Caco-2 (cell line): ENCODE data around the gene ZNF664. TPM values are rescaled to one million over a fixed set of nuclear protein-coding genes. Genes with fewer than 3 reads are reported as not detected.

Experiments used
- BruUV-seq: library from RNA; stranded (reverse); fragments of 400-500 nt; replicated peaks from 2 replicates; lab custom pipeline; 2021; lab: Mats Ljungman, UMichigan
- CTCF ChIA-PET: fragments of 300-600 bp; sonication (Branson Sonifier 250); formaldehyde crosslinking; loops from one replicate; lab custom pipeline; 2022; ENCODE audit warnings: antibody characterized with exemption; lab: Charles Lee
- POLR2A ChIA-PET: fragments of 300-600 bp; sonication (Branson Sonifier 250); formaldehyde crosslinking; loops from one replicate; lab custom pipeline; 2022; ENCODE audit warnings: antibody characterized with exemption; lab: Charles Lee
- DNase-seq, 2 experiments: peaks; one replicate each; pipeline versions ENCODE4 v3.0.0 to v3.0.0-alpha.2; 2020 to 2022
- H3K27me3 ChIP-seq: replicated peaks from 2 replicates; pipeline ENCODE4 v1.6.0; 2011; ENCODE audit warnings: low read length; ENCODE audit not compliant: control insufficient read depth, insufficient read depth
- H3K36me3 ChIP-seq: 2 replicates; pipeline ENCODE4 v1.5.1; 2011; ENCODE audit warnings: low read length; ENCODE audit not compliant: control insufficient read depth, insufficient read depth
- H3K4me1 ChIP-seq: fragments of 250-450 bp; sonication (Bioruptor Pico); 2 replicates; pipeline ENCODE4 v1.5.1; 2020; ENCODE audit warnings: mild to moderate bottlenecking
- H3K4me3 ChIP-seq: 2 replicates; pipeline ENCODE4 v1.5.1; 2011; ENCODE audit warnings: low read depth, mild to moderate bottlenecking, control low read depth, low read length
- H3K9me3 ChIP-seq: fragments of 250-450 bp; sonication (Bioruptor Pico); 2 replicates; pipeline ENCODE4 v1.5.1; 2020; ENCODE audit warnings: mild to moderate bottlenecking, moderate library complexity
- H3K27ac Mint-ChIP-seq: one replicate; pipeline ENCODE4 v1.8.0; 2022; ENCODE audit warnings: mixed read lengths; ENCODE audit not compliant: unreplicated experiment
- H3K27me3 Mint-ChIP-seq: one replicate; pipeline ENCODE4 v1.8.0; 2022; ENCODE audit warnings: mixed read lengths; ENCODE audit not compliant: insufficient read depth, unreplicated experiment
- H3K36me3 Mint-ChIP-seq: one replicate; pipeline ENCODE4 v1.8.0; 2022; ENCODE audit warnings: mild to moderate bottlenecking, mixed read lengths; ENCODE audit not compliant: insufficient read depth, unreplicated experiment
- H3K4me1 Mint-ChIP-seq: one replicate; pipeline ENCODE4 v1.8.0; 2022; ENCODE audit warnings: low read depth, mixed read lengths; ENCODE audit not compliant: unreplicated experiment
- H3K4me3 Mint-ChIP-seq: one replicate; pipeline ENCODE4 v1.8.0; 2022; ENCODE audit warnings: mild to moderate bottlenecking, moderate library complexity, mixed read lengths; ENCODE audit not compliant: unreplicated experiment
- H3K9me3 Mint-ChIP-seq: one replicate; pipeline ENCODE4 v1.8.0; 2022; ENCODE audit warnings: mixed read lengths; ENCODE audit not compliant: unreplicated experiment
- intact Hi-C: fragments of 100-400 bp; cut with micrococcal nuclease; formaldehyde crosslinking; loops from one replicate; pipeline ENCODE4 v1.10.0; 2022; ENCODE audit not compliant: unreplicated experiment
- total RNA-seq: library from RNA; stranded (reverse); gene quantifications from 2 replicates; pipeline ENCODE4 v1.2.3, GENCODE V29; 2022
- TF ChIP-seq, protein P1 (sequence below), 2 experiments: fragments of 200-600 bp in 1 of 2; IDR thresholded peaks; 1 replicate in 1 of 2; 2 replicates in 1 of 2; pipeline versions ENCODE4 v1.5.1 to v1.8.0; 2011 to 2022; ENCODE audit warnings: antibody characterized with exemption in 1 of 2, control low read depth in 1 of 2, inconsistent platforms in 1 of 2, low read depth in 1 of 2, low read length in 1 of 2, mild to moderate bottlenecking in 1 of 2, moderate library complexity in 1 of 2; ENCODE audit not compliant: insufficient read depth in 1 of 2, severe bottlenecking in 1 of 2, unreplicated experiment in 1 of 2

ZNF664 gene
- total RNA-seq, 1 experiment from 2014 or later: 117 TPM

DNA sequence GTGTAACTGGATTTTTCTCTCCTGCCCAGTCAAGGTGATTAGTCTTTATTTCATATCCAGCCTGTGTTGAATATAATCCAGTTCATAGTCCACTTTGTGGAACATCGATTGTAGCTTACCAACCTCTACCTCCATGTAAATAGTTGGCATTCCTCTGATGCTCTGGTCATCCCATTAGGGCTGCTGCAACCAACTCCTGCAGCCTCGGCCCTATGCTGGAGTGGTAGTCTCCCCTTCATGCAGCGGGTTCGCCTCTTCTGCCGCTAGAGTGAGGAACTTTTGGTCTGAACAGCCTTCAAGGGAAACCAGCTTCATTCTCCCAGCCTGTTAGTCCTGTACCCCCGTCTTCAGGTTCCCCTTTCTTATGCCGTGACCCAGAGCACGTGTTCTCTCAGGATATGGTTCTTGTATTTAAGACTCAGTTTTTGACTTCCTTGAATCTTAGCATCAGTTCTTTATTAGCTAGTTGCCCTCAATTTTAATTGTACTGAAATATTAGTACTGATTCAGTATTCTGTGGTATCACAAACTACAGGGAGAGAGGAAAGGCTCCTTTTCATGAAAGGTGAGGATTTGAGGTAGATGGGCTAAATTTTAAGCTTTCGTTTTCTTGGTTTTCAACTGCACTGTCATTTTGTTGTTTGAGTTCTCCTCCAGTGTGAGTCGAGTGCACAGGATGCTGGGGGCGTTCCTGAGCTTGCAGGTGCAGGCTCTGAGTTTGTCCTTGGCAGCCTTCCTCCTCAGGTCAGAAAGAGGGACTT is 33.2 kb downstream of the ZNF664 start:
- no peaks in the 10 kb centered on the region for H3K4me1 Mint-ChIP-seq
- intact Hi-C loops: no loop called here
- Histone ChIP-seq H3K4me1 (no peaks in the 10 kb centered on the region), H3K36me3 (peaks cover 6% of the 10 kb centered on the region), H3K4me3 (no peak overlapping the region), H3K9me3 (no peaks in the 10 kb centered on the region), H3K27me3 (no peaks in the 10 kb centered on the region)
- no TSS peak for BruUV-seq
- H3K27ac Mint-ChIP-seq: no peak overlapping the region
- H3K36me3 Mint-ChIP-seq: peaks cover 37% of the 10 kb centered on the region
- POLR2A ChIA-PET: no interaction called here
- no peak for DNase-seq
- TF ChIP-seq, protein P1, sequence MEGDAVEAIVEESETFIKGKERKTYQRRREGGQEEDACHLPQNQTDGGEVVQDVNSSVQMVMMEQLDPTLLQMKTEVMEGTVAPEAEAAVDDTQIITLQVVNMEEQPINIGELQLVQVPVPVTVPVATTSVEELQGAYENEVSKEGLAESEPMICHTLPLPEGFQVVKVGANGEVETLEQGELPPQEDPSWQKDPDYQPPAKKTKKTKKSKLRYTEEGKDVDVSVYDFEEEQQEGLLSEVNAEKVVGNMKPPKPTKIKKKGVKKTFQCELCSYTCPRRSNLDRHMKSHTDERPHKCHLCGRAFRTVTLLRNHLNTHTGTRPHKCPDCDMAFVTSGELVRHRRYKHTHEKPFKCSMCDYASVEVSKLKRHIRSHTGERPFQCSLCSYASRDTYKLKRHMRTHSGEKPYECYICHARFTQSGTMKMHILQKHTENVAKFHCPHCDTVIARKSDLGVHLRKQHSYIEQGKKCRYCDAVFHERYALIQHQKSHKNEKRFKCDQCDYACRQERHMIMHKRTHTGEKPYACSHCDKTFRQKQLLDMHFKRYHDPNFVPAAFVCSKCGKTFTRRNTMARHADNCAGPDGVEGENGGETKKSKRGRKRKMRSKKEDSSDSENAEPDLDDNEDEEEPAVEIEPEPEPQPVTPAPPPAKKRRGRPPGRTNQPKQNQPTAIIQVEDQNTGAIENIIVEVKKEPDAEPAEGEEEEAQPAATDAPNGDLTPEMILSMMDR (IDR thresholded peaks at IDR 0.05; ENCODE audit: insufficient read depth in 1 of 2, low read depth in 1 of 2, low read length in 1 of 2, severe bottlenecking in 1 of 2, unreplicated experiment in 1 of 2): no peak
- H3K27me3 Mint-ChIP-seq: no peaks in the 10 kb centered on the region
- H3K4me3 Mint-ChIP-seq: no peak overlapping the region
- CTCF ChIA-PET: no interaction called here
- no peaks in the 10 kb centered on the region for H3K9me3 Mint-ChIP-seq

DNA sequence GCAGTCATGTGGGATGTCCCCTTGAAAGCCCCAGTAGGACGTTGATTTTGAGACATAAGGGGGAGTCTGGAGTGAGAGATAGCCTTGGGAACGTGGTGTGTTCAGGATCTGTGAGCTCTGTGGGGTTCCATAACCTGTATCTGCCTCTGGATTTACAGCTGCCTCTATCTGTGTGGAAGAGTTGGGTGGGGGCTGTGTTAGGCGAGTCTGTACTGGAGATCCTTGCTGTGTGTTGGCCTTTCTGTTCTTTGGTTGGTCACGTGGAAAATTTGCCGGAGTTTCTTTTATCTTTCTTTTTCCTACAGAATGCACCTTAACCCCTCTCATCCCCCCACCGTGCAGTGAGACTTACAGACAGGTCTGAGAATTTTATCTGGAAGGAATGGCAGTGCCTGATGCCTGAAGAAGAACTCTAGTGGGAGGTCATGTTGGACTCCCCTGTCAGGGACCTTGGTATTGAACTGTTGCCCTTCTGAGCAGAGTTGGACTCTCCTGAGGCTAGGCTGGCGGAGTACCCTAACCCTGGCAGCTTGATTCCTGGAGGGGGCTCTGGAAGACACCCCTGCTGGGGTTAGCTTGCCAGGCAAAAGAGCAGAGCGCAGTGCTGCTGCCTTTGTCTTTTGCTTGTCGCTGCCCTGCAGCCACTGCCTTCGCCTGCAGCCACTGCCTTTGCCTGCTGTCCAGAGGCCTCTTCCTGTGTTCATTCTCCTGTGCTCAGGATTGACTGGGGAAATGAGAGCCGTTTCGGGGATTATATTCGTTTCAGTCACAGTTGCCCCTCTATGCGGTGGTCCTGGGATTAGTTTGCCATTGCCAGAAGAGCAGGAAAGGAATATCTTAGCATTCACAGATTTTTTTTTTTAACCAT is 34.1 kb downstream of the ZNF664 start:
- Histone ChIP-seq H3K27me3 (no peaks in the 10 kb centered on the region), H3K9me3 (no peaks in the 10 kb centered on the region), H3K36me3 (peaks cover 2% of the 10 kb centered on the region; the same call in 1 of the 2 replicates), H3K4me3 (no peak overlapping the region), H3K4me1 (no peaks in the 10 kb centered on the region)
- no TSS peak for BruUV-seq
- H3K9me3 Mint-ChIP-seq: no peaks in the 10 kb centered on the region
- H3K36me3 Mint-ChIP-seq: peaks cover 43% of the 10 kb centered on the region
- no peak overlapping the region for H3K27ac Mint-ChIP-seq
- intact Hi-C loops: no loop called here
- POLR2A ChIA-PET: no interaction called here
- TF ChIP-seq, protein P1 (IDR thresholded peaks at IDR 0.05; ENCODE audit: insufficient read depth in 1 of 2, low read depth in 1 of 2, low read length in 1 of 2, severe bottlenecking in 1 of 2, unreplicated experiment in 1 of 2): no peak
- H3K4me3 Mint-ChIP-seq: no peak overlapping the region
- H3K4me1 Mint-ChIP-seq: no peaks in the 10 kb centered on the region
- CTCF ChIA-PET: no interaction called here
- DNase-seq: no peak
- no peaks in the 10 kb centered on the region for H3K27me3 Mint-ChIP-seq

GRCh38 chr12:124007826-124008570 is 35.0 kb downstream of the ZNF664 start:
- intact Hi-C loops: no loop called here
- H3K27ac Mint-ChIP-seq: no peak overlapping the region
- H3K4me3 ChIP-seq: no peak overlapping the region
- no TSS peak for BruUV-seq
- no peak overlapping the region for H3K4me3 Mint-ChIP-seq
- H3K9me3 ChIP-seq: no peaks in the 10 kb centered on the region
- CTCF ChIA-PET: no interaction called here
- no peaks in the 10 kb centered on the region for H3K9me3 Mint-ChIP-seq
- POLR2A ChIA-PET: no interaction called here
- H3K4me1 ChIP-seq: no peaks in the 10 kb centered on the region
- H3K36me3 ChIP-seq: peaks cover 2% of the 10 kb centered on the region; the same call in 1 of the 2 replicates
- peaks cover 48% of the 10 kb centered on the region for H3K36me3 Mint-ChIP-seq
- H3K27me3 ChIP-seq: no peaks in the 10 kb centered on the region
- H3K27me3 Mint-ChIP-seq: no peaks in the 10 kb centered on the region
- TF ChIP-seq, protein P1 (IDR thresholded peaks at IDR 0.05; ENCODE audit: insufficient read depth in 1 of 2, low read depth in 1 of 2, low read length in 1 of 2, severe bottlenecking in 1 of 2, unreplicated experiment in 1 of 2): no peak
- no peaks in the 10 kb centered on the region for H3K4me1 Mint-ChIP-seq
- DNase-seq: no peak
